H1 (cell line): Measurements from ENCODE around the gene CFH. TPM values are rescaled to one million over a fixed set of nuclear protein-coding genes. Genes with fewer than 3 reads are reported as not detected.

Experiments used
- CTCF ChIA-PET: fragments of 300-600 bp; sonication (Branson Sonifier 250); formaldehyde crosslinking; loops from one replicate; lab custom pipeline; 2021; ENCODE audit not compliant: partially characterized antibody; lab: Charles Lee
- POLR2A ChIA-PET: fragments of 300-600 bp; sonication (Branson Sonifier 250); formaldehyde crosslinking; loops from one replicate; lab custom pipeline; 2021; ENCODE audit warnings: inconsistent platforms; ENCODE audit not compliant: partially characterized antibody; lab: Charles Lee
- DNase-seq, 2 experiments: peaks; one replicate each; pipeline versions ENCODE4 v3.0.0 to v3.0.0-alpha.2; 2010 to 2022; ENCODE audit warnings: low spot score in 2 of 2, low read depth in 1 of 2, mixed read lengths in 1 of 2
- FAIRE-seq: peaks from 2 replicates; lab custom pipeline; 2011; peaks lifted over from hg19 to GRCh38; lab: Jason Lieb, UNC
- H2AFZ ChIP-seq: 2 replicates; pipeline ENCODE4 v1.8.1; 2012; ENCODE audit warnings: low read length, inconsistent platforms
- H2AK5ac ChIP-seq: 2 replicates; pipeline ENCODE4 v1.6.1; 2013; ENCODE audit warnings: low read depth, low read length
- H2BK120ac ChIP-seq: replicated peaks from 2 replicates; pipeline ENCODE3; 2013; ENCODE audit warnings: low read depth, low read length, inconsistent platforms
- H2BK12ac ChIP-seq: 2 replicates; pipeline ENCODE4 v1.6.1; 2013; ENCODE audit warnings: low read depth, low read length
- H2BK15ac ChIP-seq: 2 replicates; pipeline ENCODE4 v1.6.1; 2013; ENCODE audit warnings: low read length
- H2BK20ac ChIP-seq: 2 replicates; pipeline ENCODE4 v1.6.1; 2013; ENCODE audit warnings: low read length
- H2BK5ac ChIP-seq: 2 replicates; pipeline ENCODE4 v1.6.1; 2013; ENCODE audit warnings: low read depth, low read length
- H3K14ac ChIP-seq: 2 replicates; pipeline ENCODE4 v1.6.1; 2013; ENCODE audit warnings: inconsistent platforms; ENCODE audit not compliant: insufficient read length
- H3K18ac ChIP-seq: 2 replicates; pipeline ENCODE4 v1.6.1; 2013; ENCODE audit warnings: low read length; ENCODE audit errors: extremely low read depth
- H3K23ac ChIP-seq: 2 replicates; pipeline ENCODE4 v1.6.1; 2013; ENCODE audit warnings: inconsistent platforms; ENCODE audit not compliant: insufficient read length
- H3K23me2 ChIP-seq: 2 replicates; pipeline ENCODE4 v1.6.1; 2013; ENCODE audit warnings: low read depth, low read length
- H3K27ac ChIP-seq: 2 replicates; pipeline ENCODE4 v1.6.1; 2011; ENCODE audit warnings: low read depth, low read length, inconsistent platforms
- H3K27me3 ChIP-seq, 4 experiments: replicated peaks in 1 of 4; 1 replicate in 1 of 4; 2 replicates in 3 of 4; pipeline versions ENCODE4 v1.6.1 to v1.8.1; 2011 to 2013; ENCODE audit warnings: low read length in 3 of 4, mild to moderate bottlenecking in 3 of 4, inconsistent platforms in 2 of 4, mixed read lengths in 2 of 4, moderate library complexity in 1 of 4; ENCODE audit not compliant: control insufficient read depth in 3 of 4, insufficient read depth in 3 of 4; ENCODE audit errors: extremely low read depth in 1 of 4
- H3K36me3 ChIP-seq, 4 experiments: 2 replicates each; pipeline versions ENCODE4 v1.6.1 to v1.8.1; 2011 to 2013; ENCODE audit warnings: mild to moderate bottlenecking in 4 of 4, low read length in 3 of 4, moderate library complexity in 2 of 4, control low read depth in 1 of 4, inconsistent platforms in 1 of 4; ENCODE audit not compliant: insufficient read depth in 4 of 4, control insufficient read depth in 2 of 4
- H3K4ac ChIP-seq: replicated peaks from 2 replicates; pipeline ENCODE3; 2013; ENCODE audit warnings: low read length, low read depth, mixed read lengths, inconsistent platforms; ENCODE audit not compliant: insufficient read length
- H3K4me1 ChIP-seq, 4 experiments: replicated peaks in 1 of 4; 1 replicate in 1 of 4; 2 replicates in 3 of 4; pipeline versions ENCODE4 v1.6.1 to v1.8.1; 2011 to 2013; ENCODE audit warnings: low read length in 3 of 4, inconsistent platforms in 2 of 4, mixed read lengths in 1 of 4; ENCODE audit not compliant: insufficient read depth in 4 of 4, control insufficient read depth in 3 of 4
- H3K4me2 ChIP-seq, 2 experiments: 2 replicates each; pipeline versions ENCODE4 v1.6.1 to v1.8.1; 2011 to 2013; ENCODE audit warnings: low read depth in 2 of 2, low read length in 2 of 2, control low read depth in 1 of 2, inconsistent platforms in 1 of 2, mild to moderate bottlenecking in 1 of 2; ENCODE audit not compliant: insufficient read depth in 1 of 2
- H3K4me3 ChIP-seq, 4 experiments: fragments of 200-600, 300-600 bp in 1 of 4; sonication (generic), shearing (Covaris generic), sonication (Bioruptor Twin) in 1 of 4; 2 replicates each; pipeline versions ENCODE4 v1.5.1 to v1.8.1; 2011 to 2016; ENCODE audit warnings: low read length in 4 of 4, low read depth in 3 of 4, control low read depth in 2 of 4, inconsistent platforms in 2 of 4, mild to moderate bottlenecking in 2 of 4, mixed read lengths in 1 of 4, moderate library complexity in 1 of 4; ENCODE audit not compliant: insufficient read depth in 2 of 4; ENCODE audit errors: extremely low read depth in 1 of 4
- H3K56ac ChIP-seq: replicated peaks from 2 replicates; pipeline ENCODE3; 2013; ENCODE audit warnings: low read depth, mild to moderate bottlenecking, mixed read lengths, low read length, inconsistent platforms; ENCODE audit not compliant: insufficient read length
- H3K79me1 ChIP-seq: 2 replicates; pipeline ENCODE4 v1.6.1; 2013; ENCODE audit warnings: low read depth, low read length, control low read depth
- H3K79me2 ChIP-seq, 2 experiments: 2 replicates each; pipeline versions ENCODE4 v1.6.1 to v1.8.1; 2012 to 2013; ENCODE audit warnings: low read length in 2 of 2, mild to moderate bottlenecking in 2 of 2, inconsistent platforms in 1 of 2; ENCODE audit not compliant: insufficient read depth in 2 of 2, control insufficient read depth in 1 of 2
- H3K9ac ChIP-seq, 4 experiments: replicated peaks in 1 of 4; 1 replicate in 1 of 4; 2 replicates in 3 of 4; pipeline versions ENCODE4 v1.6.1 to v1.8.1; 2011 to 2013; ENCODE audit warnings: low read depth in 3 of 4, low read length in 3 of 4, control low read depth in 2 of 4, mild to moderate bottlenecking in 2 of 4, moderate library complexity in 2 of 4, inconsistent platforms in 1 of 4; ENCODE audit errors: extremely low read depth in 1 of 4
- H3K9me3 ChIP-seq, 2 experiments: 2 replicates each; pipeline versions ENCODE4 v1.6.1 to v1.8.1; 2012 to 2013; ENCODE audit warnings: mild to moderate bottlenecking in 2 of 2, moderate library complexity in 2 of 2, control low read depth in 1 of 2, inconsistent platforms in 1 of 2, low read depth in 1 of 2, low read length in 1 of 2, mixed read lengths in 1 of 2; ENCODE audit not compliant: insufficient read depth in 2 of 2
- H4K20me1 ChIP-seq, 2 experiments: replicated peaks in 1 of 2; 2 replicates each; pipeline versions ENCODE3 to v1.8.1; 2011 to 2013; ENCODE audit warnings: inconsistent platforms in 2 of 2, low read length in 2 of 2, mild to moderate bottlenecking in 1 of 2; ENCODE audit not compliant: insufficient read depth in 2 of 2, control insufficient read depth in 1 of 2
- H4K5ac ChIP-seq: 2 replicates; pipeline ENCODE4 v1.6.1; 2013; ENCODE audit warnings: low read length, low read depth, mixed read lengths, inconsistent platforms; ENCODE audit not compliant: insufficient read length
- H4K8ac ChIP-seq: 2 replicates; pipeline ENCODE4 v1.8.0; 2013; ENCODE audit warnings: mild to moderate bottlenecking, moderate library complexity, low read length, inconsistent platforms; ENCODE audit not compliant: insufficient read depth; ENCODE audit errors: extremely low read depth
- H4K91ac ChIP-seq: replicated peaks from 2 replicates; pipeline ENCODE3; 2013; ENCODE audit warnings: low read length, mixed read lengths, inconsistent platforms; ENCODE audit not compliant: insufficient read length
- BCL11A ChIP-seq, 2 experiments: IDR thresholded peaks; one replicate each; pipeline ENCODE4 v1.6.1; 2011; ENCODE audit warnings: low read depth in 2 of 2, low read length in 2 of 2, mild to moderate bottlenecking in 2 of 2
- KDM5A ChIP-seq: fragments of 200-600 bp; IDR thresholded peaks from 2 replicates; pipeline ENCODE4 v1.7.1; 2012; ENCODE audit warnings: mild to moderate bottlenecking, low read length, inconsistent platforms, mixed read lengths
- MAFK ChIP-seq: IDR thresholded peaks from 2 replicates; pipeline ENCODE4 v1.6.1; 2012; ENCODE audit warnings: low read depth, mild to moderate bottlenecking, improper control_type of control experiment, low read length
- PHF8 ChIP-seq: fragments of 200-600 bp; sonication (generic); conservative IDR thresholded peaks from 2 replicates; pipeline ENCODE4 v1.7.1; 2012; ENCODE audit warnings: low read depth, mild to moderate bottlenecking, inconsistent platforms, low read length, moderate library complexity
- RAD21 ChIP-seq, 2 experiments: IDR thresholded peaks in 1 of 2; conservative IDR thresholded peaks in 1 of 2; 2 replicates each; pipeline ENCODE4 v1.6.1; 2011; ENCODE audit warnings: low read depth in 2 of 2, low read length in 2 of 2, improper control_type of control experiment in 1 of 2, inconsistent platforms in 1 of 2, mild to moderate bottlenecking in 1 of 2, moderate library complexity in 1 of 2
- RFX5 ChIP-seq: IDR thresholded peaks from 2 replicates; pipeline ENCODE4 v1.6.1; 2011; ENCODE audit warnings: low read depth, low read length, improper control_type of control experiment, borderline replicate concordance
- SIN3A ChIP-seq, 2 experiments: IDR thresholded peaks in 1 of 2; conservative IDR thresholded peaks in 1 of 2; 2 replicates each; pipeline ENCODE4 v1.6.1; 2011 to 2012; ENCODE audit warnings: low read length in 2 of 2, improper control_type of control experiment in 1 of 2, low read depth in 1 of 2, mild to moderate bottlenecking in 1 of 2
- SIX5 ChIP-seq: IDR thresholded peaks from 2 replicates; pipeline ENCODE4 v1.6.1; 2011; ENCODE audit warnings: mild to moderate bottlenecking, low read depth, low read length
- TCF12 ChIP-seq: IDR thresholded peaks from 2 replicates; pipeline ENCODE4 v1.6.1; 2011; ENCODE audit warnings: low read depth, mild to moderate bottlenecking, low read length
- USF2 ChIP-seq: IDR thresholded peaks from 2 replicates; pipeline ENCODE4 v1.6.1; 2011; ENCODE audit warnings: low read length, improper control_type of control experiment
- WGBS, 2 experiments: shearing (Covaris generic) in 1 of 2; methylation state at CpG; one replicate each; pipeline versions ENCODE4 v1.1.6 to v1.1.7; 2013 to 2015; ENCODE audit warnings: low lambda C conversion rate in 2 of 2, mixed read lengths in 2 of 2, inconsistent platforms in 1 of 2, low coverage in 1 of 2, missing lambda C conversion rate in 1 of 2; ENCODE audit not compliant: insufficient replicate concordance in 2 of 2, insufficient coverage in 1 of 2, insufficient read length in 1 of 2; ENCODE audit errors: extremely low coverage in 1 of 2, missing lambda C conversion rate in 1 of 2; 5-methylcytosine and 5-hydroxymethylcytosine counted together
- polyA plus RNA-seq, 7 experiments: library from polyadenylated mRNA; depleted of rRNA in 3 of 7; stranded (reverse) in 5 of 7; unstranded in 2 of 7; fragments of >200 nt in 5 of 7; fragments of 200-250 nt in 2 of 7; gene quantifications; 1 replicate in 5 of 7; 2 replicates in 1 of 7; 4 replicates in 1 of 7; pipeline versions ENCODE4 v1.2.1 to v1.2.3, GENCODE V29; 2011 to 2013; ENCODE audit warnings: missing spikeins in 2 of 7, mixed read lengths in 2 of 7
- total RNA-seq: library from RNA; stranded (reverse); fragmentation: NEBNext Ultra II Directional; extraction: Animal tissue kit (Norgen Biotek cat#: 25700); gene quantifications from 2 replicates; pipeline ENCODE4 v1.2.1, GENCODE V29; 2021
- TF ChIP-seq, protein P1 (sequence below): IDR thresholded peaks from 2 replicates; pipeline ENCODE4 v1.6.1; 2011; ENCODE audit warnings: low read depth, mild to moderate bottlenecking, low read length; ENCODE audit not compliant: insufficient read depth

CFH gene
- total and polyA plus RNA-seq, 2 of the 8 experiments (the other 6 are each of a cell fraction or from before 2014, with no cell fraction given): not detected

DNA sequence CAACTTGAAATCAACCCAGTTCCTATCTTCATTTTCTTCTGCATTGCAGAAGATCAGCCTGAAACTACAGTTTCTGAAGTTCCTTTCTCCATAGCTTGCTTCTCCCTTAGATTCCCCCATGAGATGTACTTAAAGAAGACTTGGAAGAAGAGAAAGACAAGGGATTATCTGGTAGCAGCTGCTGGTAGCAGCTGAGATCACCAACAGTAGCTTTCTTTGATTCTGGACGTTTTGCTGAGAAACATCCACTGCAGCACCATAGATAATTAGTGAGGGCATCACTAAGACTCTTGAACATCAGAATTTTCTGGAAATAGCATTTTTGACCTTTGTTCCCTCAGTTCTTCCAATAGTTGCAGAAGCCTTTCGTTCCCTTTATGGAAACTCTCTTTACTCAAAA is 122.3 kb downstream of the CFH start:
- Histone ChIP-seq H2BK12ac (no peak overlapping the region), H3K79me1 (no peaks in the 10 kb centered on the region), H3K27me3 (no peaks in the 10 kb centered on the region), H4K91ac (no peak overlapping the region), H4K8ac (no peak overlapping the region), H2BK120ac (no peak overlapping the region), H2AFZ (no peak overlapping the region), H3K56ac (no peak overlapping the region), H4K20me1 (no peaks in the 10 kb centered on the region), H3K4me2 (no peak overlapping the region), H3K9ac (no peak overlapping the region), H3K9me3 (no peaks in the 10 kb centered on the region), H2BK20ac (no peak overlapping the region), H3K79me2 (no peaks in the 10 kb centered on the region), H3K36me3 (no peaks in the 10 kb centered on the region), H3K18ac (no peak overlapping the region), H3K23ac (no peak overlapping the region), H3K27ac (no peak overlapping the region), H3K23me2 (no peaks in the 10 kb centered on the region), H3K14ac (no peak overlapping the region), H2BK15ac (no peak overlapping the region), H3K4me3 (no peak overlapping the region), H2AK5ac (no peak overlapping the region), H3K4ac (no peak overlapping the region), H3K4me1 (no peaks in the 10 kb centered on the region), H2BK5ac (no peak overlapping the region), H4K5ac (no peak overlapping the region)
- DNase-seq (no peak), FAIRE-seq (no peak)
- ChIA-PET POLR2A (no interaction called here), CTCF (no interaction called here)
- 86% methylated on average over 2 of the region's 2 CpGs; no CpG with 5 or more reads in 1 of the 2 experiments for WGBS, 2 experiments
- no peak for TF ChIP-seq BCL11A (IDR thresholded peaks at IDR 0.05; ENCODE audit: low read depth in 2 of 2, low read length in 2 of 2)
- no peak for TF ChIP-seq RAD21 (IDR thresholded peaks at IDR 0.05 in 1 of 2, conservative IDR thresholded peaks at IDR 0.05 in 1 of 2; ENCODE audit: low read depth in 2 of 2, low read length in 2 of 2)
- TF ChIP-seq TCF12: no peak
- no peak for TF ChIP-seq MAFK
- TF ChIP-seq RFX5: no peak
- TF ChIP-seq KDM5A: no peak
- TF ChIP-seq PHF8: no peak
- no peak for TF ChIP-seq USF2
- TF ChIP-seq, protein P1, sequence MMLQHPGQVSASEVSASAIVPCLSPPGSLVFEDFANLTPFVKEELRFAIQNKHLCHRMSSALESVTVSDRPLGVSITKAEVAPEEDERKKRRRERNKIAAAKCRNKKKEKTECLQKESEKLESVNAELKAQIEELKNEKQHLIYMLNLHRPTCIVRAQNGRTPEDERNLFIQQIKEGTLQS: no peak
- TF ChIP-seq SIN3A (conservative IDR thresholded peaks at IDR 0.05 in 1 of 2, IDR thresholded peaks at IDR 0.05 in 1 of 2; ENCODE audit: low read depth in 1 of 2, low read length in 2 of 2): no peak
- TF ChIP-seq SIX5: no peak
